Tibial artery (tissue), 4 donors: ENCODE measurements around the gene FRK.
A peak's percentile ranks its signal among the peaks of the same experiment; 100 is the strongest.

ENCODE experiments used
- DNase-seq, 2 donors: peaks; one replicate each; pipeline ENCODE4 v3.0.0-alpha.2; 2019
- H3K27ac ChIP-seq, 2 donors: fragments of 200-600 bp; sonication (generic) in 1 of 2; 1 replicate in 1 of 2; 2 replicates in 1 of 2; pipeline ENCODE4 v1.5.1; 2018 to 2019; ENCODE audit warnings: mild to moderate bottlenecking in 1 of 2
- H3K27me3 ChIP-seq, 2 donors: fragments of 200-600 bp; sonication (generic) in 1 of 2; one replicate each; pipeline versions ENCODE4 v1.5.1 to v1.6.0; 2016 to 2019
- H3K36me3 ChIP-seq, 3 donors: fragments of 200-600 bp; sonication (generic) in 2 of 3; one replicate each; pipeline ENCODE4 v1.5.1; 2016 to 2019; ENCODE audit warnings: mild to moderate bottlenecking in 2 of 3
- H3K4me1 ChIP-seq, 4 donors: fragments of 200-600 bp; sonication (generic) in 2 of 4; 1 replicate in 3 of 4; 2 replicates in 1 of 4; pipeline ENCODE4 v1.5.1; 2016 to 2019
- H3K4me3 ChIP-seq, 2 donors: fragments of 200-600 bp; sonication (generic) in 1 of 2; 1 replicate in 1 of 2; 2 replicates in 1 of 2; pipeline ENCODE4 v1.5.1; 2018 to 2019; ENCODE audit warnings: mild to moderate bottlenecking in 2 of 2
- H3K9me3 ChIP-seq, 3 donors: fragments of 200-600 bp; sonication (generic) in 1 of 3; one replicate each; pipeline ENCODE4 v1.5.1; 2016 to 2019
- CTCF ChIP-seq, 2 experiments: fragments of 200-600 bp in 1 of 2; fragments of 450-650 bp in 1 of 2; IDR thresholded peaks; one replicate each; pipeline ENCODE4 v1.5.1; 2017 to 2019; ENCODE audit warnings: antibody characterized with exemption in 2 of 2, mild to moderate bottlenecking in 1 of 2, moderate library complexity in 1 of 2
- intact Hi-C: fragments of 100-400 bp; cut with DNase I; formaldehyde crosslinking; loops from one replicate; pipeline ENCODE4 v1.15.0; 2023; ENCODE audit warnings: low total_unique reads

The FRK gene

GRCh38 chr6:116066789-116067188 lies 6.1 kb upstream of the FRK start:
- DNase-seq, result no peak
- H3K27me3 ChIP-seq, result no peaks in the 10 kb centered on the region
- H3K4me3 ChIP-seq, result no peak overlapping the region
- no peaks in the 10 kb centered on the region for H3K9me3 ChIP-seq
- peaks cover 0 to 50% (median 6%) of the 10 kb centered on the region in 4 donors for H3K4me1 ChIP-seq
- intact Hi-C loops, result no loop called here
- H3K36me3 ChIP-seq, result no peaks in the 10 kb centered on the region
- TF ChIP-seq CTCF (IDR thresholded peaks at IDR 0.05), result no peak
- H3K27ac ChIP-seq, result no peak overlapping the region

- intact Hi-C loops, result loop anchor here (5.0 kb wide), 1 partner anchor 33 kb away; no protein-coding TSS in a partner anchor
- H3K4me1 ChIP-seq, result peaks cover 0 to 38% (median 5%) of the 10 kb centered on the region in 4 donors
- no peaks in the 10 kb centered on the region for H3K9me3 ChIP-seq
- peak overlapping the region in 1 of 2 donors; percentile 6 for H3K27ac ChIP-seq
- no peak for TF ChIP-seq CTCF (IDR thresholded peaks at IDR 0.05)
- no peak for DNase-seq
- no peaks in the 10 kb centered on the region for H3K36me3 ChIP-seq
- no peaks in the 10 kb centered on the region for H3K27me3 ChIP-seq
- H3K4me3 ChIP-seq, result no peak overlapping the region
These were observed 4.0 kb upstream of the FRK start for GRCh38 chr6:116064666-116065065.

GRCh38 chr6:116062496-116062895 lies 1.8 kb upstream of the FRK start:
- peak overlapping the region in 1 of 2 donors; percentile 89 for H3K27ac ChIP-seq
- no peak for TF ChIP-seq CTCF (IDR thresholded peaks at IDR 0.05)
- H3K9me3 ChIP-seq, result no peaks in the 10 kb centered on the region
- H3K27me3 ChIP-seq, result no peaks in the 10 kb centered on the region
- H3K4me3 ChIP-seq, result no peak overlapping the region
- no peaks in the 10 kb centered on the region for H3K36me3 ChIP-seq
- DNase-seq, result no peak
- peaks cover 0 to 30% (median 5%) of the 10 kb centered on the region in 4 donors for H3K4me1 ChIP-seq
- intact Hi-C loops, result loop anchor here (5.0 kb wide), 1 partner anchor 35 kb away; no protein-coding TSS in a partner anchor

- Histone ChIP-seq H3K4me3 (peak overlapping the region; percentile 62 to 64), H3K36me3 (no peaks in the 10 kb centered on the region), H3K4me1 (peaks cover 0 to 39% (median 11%) of the 10 kb centered on the region in 4 donors), H3K9me3 (no peaks in the 10 kb centered on the region), H3K27ac (peak overlapping the region; percentile 83 to 89), H3K27me3 (no peaks in the 10 kb centered on the region)
- TF ChIP-seq CTCF (IDR thresholded peaks at IDR 0.05), result no peak
- intact Hi-C loops, result loop anchor here (5.0 kb wide), 1 partner anchor 37 kb away; no protein-coding TSS in a partner anchor
- no peak for DNase-seq
These were observed 749 bp downstream of the FRK start for GRCh38 chr6:116059713-116060571.

- no peak for TF ChIP-seq CTCF (IDR thresholded peaks at IDR 0.05)
- Histone ChIP-seq H3K9me3 (no peaks in the 10 kb centered on the region), H3K4me1 (peaks cover 0 to 35% (median 11%) of the 10 kb centered on the region in 4 donors), H3K27ac (peak overlapping the region; percentile 36 to 58), H3K4me3 (peak overlapping the region; percentile 62 to 64), H3K27me3 (no peaks in the 10 kb centered on the region), H3K36me3 (no peaks in the 10 kb centered on the region)
- intact Hi-C loops, result no loop called here
- DNase-seq, result no peak
These were observed 2.9 kb downstream of the FRK start for GRCh38 chr6:116057766-116058165.
